K562 (cell line): ENCODE results near the gene DMD. TPM values are rescaled to one million over a fixed set of nuclear protein-coding genes. Genes with fewer than 3 reads are reported as not detected.

Source experiments
- ATAC-seq: fragments of 200-7000 bp; cut with Tn5 transposase; 3 replicates; pipeline ENCODE4 v1.9.1; 2020; ENCODE audit warnings: moderate library complexity
- BruUV-seq: library from RNA; stranded (reverse); fragments of 400-500 nt; replicated peaks from 2 replicates; lab custom pipeline; 2021; lab: Mats Ljungman, UMichigan
- CTCF ChIA-PET: fragments of 300-600 bp; formaldehyde crosslinking; extraction: SDS; loops from one replicate; lab custom pipeline; 2021; ENCODE audit warnings: low intra/inter-chr PET ratio; lab: Yijun Ruan, JAX
- POLR2A ChIA-PET: fragments of 300-600, 350-650 bp; sonication (Branson Sonifier 250); formaldehyde crosslinking; extraction: SDS; loops from one replicate; lab custom pipeline; 2021; ENCODE audit warnings: antibody characterized with exemption, inconsistent platforms; lab: Yijun Ruan, JAX
- DNase-seq, 4 experiments: peaks; one replicate each; pipeline versions ENCODE4 v3.0.0 to v3.0.0-alpha.2; 2011 to 2018; ENCODE audit warnings: low spot score in 3 of 4, mixed read lengths in 3 of 4; ENCODE audit errors: extremely low read depth in 1 of 4
- FAIRE-seq: peaks from 2 replicates; lab custom pipeline; 2011; peaks lifted over from hg19 to GRCh38; lab: Jason Lieb, UNC
- H2AFZ ChIP-seq: 2 replicates; pipeline ENCODE4 v1.6.0; 2011; ENCODE audit warnings: low read depth, low read length, control low read depth, inconsistent platforms
- H3K27ac ChIP-seq: fragments of 200-600 bp; 3 replicates; pipeline ENCODE4 v1.8.0; 2011; ENCODE audit warnings: low read depth, mild to moderate bottlenecking, control low read depth, inconsistent platforms, low read length, moderate library complexity, mixed read lengths; ENCODE audit errors: extremely low read depth
- H3K27me3 ChIP-seq, 2 experiments: fragments of 300-600 bp in 1 of 2; 2 replicates in 1 of 2; 3 replicates in 1 of 2; pipeline versions ENCODE4 v1.6.0 to v1.8.0; 2011; ENCODE audit warnings: inconsistent platforms in 2 of 2, low read length in 2 of 2, mild to moderate bottlenecking in 1 of 2, mixed read lengths in 1 of 2, moderate library complexity in 1 of 2; ENCODE audit not compliant: control insufficient read depth in 2 of 2, insufficient read depth in 2 of 2
- H3K36me3 ChIP-seq: fragments of 300-600 bp; 3 replicates; pipeline ENCODE4 v1.8.0; 2011; ENCODE audit warnings: mild to moderate bottlenecking, low read length, inconsistent platforms; ENCODE audit not compliant: control insufficient read depth, insufficient read depth
- H3K4me1 ChIP-seq, 2 experiments: fragments of 200-600 bp in 1 of 2; replicated peaks in 1 of 2; 2 replicates in 1 of 2; 3 replicates in 1 of 2; pipeline versions ENCODE4 v1.5.1 to v1.8.0; 2011; ENCODE audit warnings: inconsistent platforms in 2 of 2, low read length in 2 of 2, mild to moderate bottlenecking in 1 of 2, mixed read lengths in 1 of 2, moderate library complexity in 1 of 2; ENCODE audit not compliant: control insufficient read depth in 2 of 2, insufficient read depth in 2 of 2
- H3K4me2 ChIP-seq: 2 replicates; pipeline ENCODE4 v1.6.1; 2011; ENCODE audit warnings: low read length, control low read depth, inconsistent platforms, mixed read lengths; ENCODE audit not compliant: insufficient read depth
- H3K4me3 ChIP-seq: fragments of 200-600 bp; sonication (generic), shearing (Covaris generic); 2 replicates; pipeline ENCODE4 v1.5.1; 2016; ENCODE audit warnings: control low read depth, inconsistent platforms
- H3K79me2 ChIP-seq: fragments of 200-600 bp; 3 replicates; pipeline ENCODE4 v1.8.0; 2011; ENCODE audit warnings: low read length, inconsistent platforms; ENCODE audit not compliant: control insufficient read depth, insufficient read depth
- H3K9ac ChIP-seq, 2 experiments: 2 replicates each; pipeline versions ENCODE4 v1.6.0 to v1.6.1; 2011; ENCODE audit warnings: low read depth in 2 of 2, low read length in 2 of 2, control low read depth in 1 of 2, inconsistent platforms in 1 of 2, mild to moderate bottlenecking in 1 of 2, mixed read lengths in 1 of 2; ENCODE audit not compliant: insufficient read depth in 1 of 2
- H3K9me1 ChIP-seq: one replicate; pipeline ENCODE4 v1.6.0; 2011; ENCODE audit warnings: inconsistent platforms, mild to moderate bottlenecking, low read length, moderate library complexity; ENCODE audit not compliant: control insufficient read depth, insufficient read depth
- H3K9me3 ChIP-seq: replicated peaks from 2 replicates; pipeline ENCODE4 v1.5.1; 2011; ENCODE audit warnings: low read depth, low read length, inconsistent platforms; ENCODE audit not compliant: control insufficient read depth, insufficient read depth
- H4K20me1 ChIP-seq: replicated peaks from 2 replicates; pipeline ENCODE4 v1.6.1; 2011; ENCODE audit warnings: low read length, inconsistent platforms, mixed read lengths; ENCODE audit not compliant: control insufficient read depth, insufficient read depth
- CEBPG ChIP-seq, 3 experiments: fragments of 200-800 bp in 1 of 3; sonication (Bioruptor generic) in 1 of 3; sonication (generic) in 1 of 3; formaldehyde crosslinking in 1 of 3; IDR thresholded peaks in 2 of 3; conservative IDR thresholded peaks in 1 of 3; 2 replicates each; pipeline versions ENCODE4 v1.6.1 to v1.8.0; 2016 to 2022; ENCODE audit warnings: missing compliant biosample characterization in 2 of 3, missing genetic modification characterization in 2 of 3, mild to moderate bottlenecking in 1 of 3, missing genetic modification reagents in 1 of 3
- FOXP4 ChIP-seq: sonication (generic); formaldehyde crosslinking; IDR thresholded peaks from 2 replicates; pipeline ENCODE4 v1.8.0; 2022; ENCODE audit warnings: mild to moderate bottlenecking, missing genetic modification reagents, borderline replicate concordance
- MEIS2 ChIP-seq: fragments of 450-650 bp; IDR thresholded peaks from 2 replicates; pipeline ENCODE4 v1.6.1; 2014; ENCODE audit warnings: mild to moderate bottlenecking; ENCODE audit not compliant: partially characterized antibody
- MXD1 ChIP-seq: fragments of 250-450 bp; sonication (Bioruptor Pico); IDR thresholded peaks from 2 replicates; pipeline ENCODE4 v1.8.0; 2021; ENCODE audit warnings: borderline replicate concordance, mild to moderate bottlenecking, moderate library complexity; ENCODE audit not compliant: poor library complexity, severe bottlenecking
- NR2C1 ChIP-seq, 2 experiments: fragments of 450-650 bp; IDR thresholded peaks; 2 replicates each; pipeline ENCODE4 v1.6.1; 2017; ENCODE audit warnings: mild to moderate bottlenecking in 2 of 2, antibody characterized with exemption in 1 of 2, inconsistent platforms in 1 of 2, missing compliant biosample characterization in 1 of 2, missing genetic modification characterization in 1 of 2
- PRMT5 ChIP-seq: sonication (generic); formaldehyde crosslinking; IDR thresholded peaks from 2 replicates; pipeline ENCODE4 v1.5.0; 2020; ENCODE audit warnings: missing genetic modification reagents
- SMARCA5 ChIP-seq: fragments of 450-650 bp; IDR thresholded peaks from 2 replicates; pipeline ENCODE4 v1.6.1; 2016
- SRSF7 ChIP-seq: fragments of 200-400 bp; formaldehyde crosslinking; optimal IDR thresholded peaks from 2 replicates; pipeline ENCODE3; 2017; ENCODE audit warnings: mild to moderate bottlenecking, low read depth, low read length
- TFAM ChIP-seq: fragments of 250-450 bp; sonication (Bioruptor Pico); conservative IDR thresholded peaks from 2 replicates; pipeline ENCODE4 v1.5.0; 2021; ENCODE audit warnings: mild to moderate bottlenecking, moderate library complexity
- WHSC1 ChIP-seq: IDR thresholded peaks from one replicate; pipeline ENCODE4 v1.6.1; 2012; ENCODE audit warnings: low read length, control low read depth, inconsistent platforms
- ZNF280B ChIP-seq: fragments of 250-450 bp; sonication (Bioruptor Pico); IDR thresholded peaks from 2 replicates; pipeline ENCODE4 v1.5.1; 2021; ENCODE audit warnings: mild to moderate bottlenecking
- WGBS: fragments of 100-300 bp; shearing (Covaris generic); methylation state at CpG from one replicate; pipeline ENCODE4 v1.1.6; 2016; ENCODE audit warnings: low coverage, mixed read lengths; ENCODE audit not compliant: insufficient coverage; ENCODE audit errors: missing lambda C conversion rate; 5-methylcytosine and 5-hydroxymethylcytosine counted together
- in situ Hi-C: fragments of 300-500 bp; cut with MboI; formaldehyde crosslinking; loops from 4 replicates; pipeline ENCODE4 v1.15.0; 2018; ENCODE audit warnings: inconsistent platforms, mixed read lengths
- intact Hi-C: fragments of 100-400 bp; cut with micrococcal nuclease; formaldehyde crosslinking; loops from 2 replicates; pipeline ENCODE4 v1.14.2; 2022
- polyA plus RNA-seq, 8 experiments: library from polyadenylated mRNA; depleted of rRNA in 4 of 8; stranded (reverse) in 5 of 8; unstranded in 3 of 8; fragments of >200 nt; fragmentation: Nextera tagmentation in 2 of 8; fragmentation: Illumina TruSeq in 1 of 8; extraction: Ambion mirVana in 2 of 8; extraction: Trizol in 1 of 8; gene quantifications; 2 replicates each; pipeline versions ENCODE4 v1.2.1 to v1.2.3, GENCODE V29; 2011 to 2014; ENCODE audit warnings: inconsistent platforms in 1 of 8, missing spikeins in 1 of 8
- total RNA-seq, 7 experiments: library from RNA; depleted of rRNA in 6 of 7; stranded (reverse); fragments of >200 nt in 6 of 7; fragmentation: Illumina TruSeq in 2 of 7; extraction: Trizol in 2 of 7; gene quantifications; 2 replicates each; pipeline versions ENCODE4 v1.2.1 to v1.2.3, GENCODE V29; 2011 to 2021; ENCODE audit warnings: low replicate concordance in 1 of 7

Gene DMD
- total and polyA plus RNA-seq, 9 of the 15 experiments (the other 6 are each of a cell fraction or from before 2014, with no cell fraction given): 3.8 to 20.4 (median 11.4) TPM

- no peak for TF ChIP-seq WHSC1
- no peak for TF ChIP-seq TFAM (CRISPR knock-in tag)
- TF ChIP-seq ZNF280B: no peak
- TF ChIP-seq MXD1 (CRISPR knock-in tag): no peak
Observed at GRCh38 chrX:32170481-32170880, 1040.9 kb downstream of the DMD start (continued).

GRCh38 chrX:32155044-32155638 is 1056.2 kb downstream of the DMD start:
- no peak for FAIRE-seq
- no peak for TF ChIP-seq FOXP4
- TF ChIP-seq NR2C1 (IDR thresholded peaks at IDR 0.05): no peak
- TF ChIP-seq NR2C1 (tag; IDR thresholded peaks at IDR 0.05): no peak
- TF ChIP-seq SMARCA5: no peak
- no peak for TF ChIP-seq SRSF7
- TF ChIP-seq PRMT5 (CRISPR knock-in tag): no peak
- TF ChIP-seq CEBPG (CRISPR knock-in tag; IDR thresholded peaks at IDR 0.05): no peak
- TF ChIP-seq CEBPG (tag; conservative IDR thresholded peaks at IDR 0.05 in 1 of 2, IDR thresholded peaks at IDR 0.05 in 1 of 2): no peak
- no peak for TF ChIP-seq MEIS2
- TF ChIP-seq, all 486 proteins: peak for 0
- intact Hi-C loops: no loop called here

More at GRCh38 chrX:32155044-32155638, 1056.2 kb downstream of the DMD start:
- Histone ChIP-seq H3K9me1 (no peaks in the 10 kb centered on the region), H3K27ac (no peak overlapping the region), H3K36me3 (no peaks in the 10 kb centered on the region), H3K4me1 (no peaks in the 10 kb centered on the region), H2AFZ (no peak overlapping the region), H3K9me3 (no peaks in the 10 kb centered on the region), H3K79me2 (no peaks in the 10 kb centered on the region), H3K4me2 (no peak overlapping the region), H4K20me1 (no peaks in the 10 kb centered on the region), H3K27me3 (no peaks in the 10 kb centered on the region), H3K9ac (no peak overlapping the region), H3K4me3 (no peak overlapping the region)
- 5% methylated on average over 4 of the region's 5 CpGs for WGBS
- in situ Hi-C loops: no loop called here
- no TSS peak for BruUV-seq
- DNase-seq (no peak), ATAC-seq (no peak)
- CTCF ChIA-PET: no interaction called here
- POLR2A ChIA-PET: no interaction called here
